DOHH2 (cell line): ENCODE results near the gene NAB2.

ENCODE experiments used
- H3F3A ChIP-seq: fragments of 200-600 bp; sonication (generic), shearing (Covaris generic); 2 replicates; pipeline ENCODE4 v1.6.0; 2016; ENCODE audit warnings: antibody characterized with exemption, mild to moderate bottlenecking; ENCODE audit not compliant: control insufficient read depth, insufficient read depth
- H3K27ac ChIP-seq: fragments of 200-600 bp; sonication (generic); 2 replicates; pipeline ENCODE4 v1.5.1; 2014; ENCODE audit warnings: low read depth, mild to moderate bottlenecking, low read length, moderate library complexity
- H3K27me3 ChIP-seq: fragments of 200-600 bp; sonication (generic); 2 replicates; pipeline ENCODE4 v1.6.1; 2014; ENCODE audit warnings: mild to moderate bottlenecking, low read length, mixed read lengths; ENCODE audit not compliant: control insufficient read depth
- H3K36me3 ChIP-seq: fragments of 200-600 bp; sonication (generic); 2 replicates; pipeline ENCODE4 v1.6.1; 2014; ENCODE audit warnings: mild to moderate bottlenecking, low read length, moderate library complexity, mixed read lengths; ENCODE audit not compliant: control insufficient read depth
- H3K4me1 ChIP-seq: fragments of 200-600 bp; sonication (generic); 2 replicates; pipeline ENCODE4 v1.6.1; 2014; ENCODE audit warnings: mild to moderate bottlenecking, low read length, mixed read lengths; ENCODE audit not compliant: control insufficient read depth
- H3K4me2 ChIP-seq: fragments of 200-600 bp; sonication (generic); 2 replicates; pipeline ENCODE4 v1.6.0; 2014; ENCODE audit warnings: mild to moderate bottlenecking, low read length, moderate library complexity
- H3K4me3 ChIP-seq: fragments of 200-600 bp; sonication (generic); 2 replicates; pipeline ENCODE4 v1.5.1; 2014; ENCODE audit warnings: mild to moderate bottlenecking, low read length, mixed read lengths
- H3K79me2 ChIP-seq: fragments of 200-600 bp; sonication (generic); 2 replicates; pipeline ENCODE4 v1.6.1; 2014; ENCODE audit warnings: mild to moderate bottlenecking, low read length, mixed read lengths; ENCODE audit not compliant: control insufficient read depth
- H3K9me2 ChIP-seq: fragments of 200-600 bp; sonication (generic); replicated peaks from 2 replicates; pipeline ENCODE4 v1.6.1; 2014; ENCODE audit warnings: mild to moderate bottlenecking, low read length, mixed read lengths; ENCODE audit not compliant: control insufficient read depth
- H3K9me3 ChIP-seq: fragments of 200-600 bp; sonication (generic); 2 replicates; pipeline ENCODE4 v1.6.1; 2014; ENCODE audit warnings: antibody characterized with exemption, low read length, mixed read lengths; ENCODE audit not compliant: control insufficient read depth, insufficient read depth
- H4K20me1 ChIP-seq: fragments of 200-600 bp; sonication (generic); 2 replicates; pipeline ENCODE4 v1.6.0; 2014; ENCODE audit warnings: low read depth, mild to moderate bottlenecking, antibody characterized with exemption, low read length, moderate library complexity; ENCODE audit not compliant: control insufficient read depth, insufficient read depth
- CTCF ChIP-seq: fragments of 200-600 bp; sonication (generic); IDR thresholded peaks from one replicate; pipeline ENCODE4 v1.5.1; 2014; ENCODE audit warnings: antibody characterized with exemption, mild to moderate bottlenecking, low read depth, low read length; ENCODE audit not compliant: poor library complexity, severe bottlenecking
- EZH2phosphoT487 ChIP-seq: fragments of 200-600 bp; sonication (generic); IDR thresholded peaks from 2 replicates; pipeline ENCODE4 v1.6.1; 2017; ENCODE audit warnings: borderline replicate concordance, mild to moderate bottlenecking, antibody characterized with exemption, low read length, moderate library complexity, mixed read lengths

Gene NAB2

GRCh38 chr12:57095440-57095839 is 6.5 kb downstream of the NAB2 start:
- Histone ChIP-seq H3K27me3 (no peaks in the 10 kb centered on the region), H3K27ac (no peak overlapping the region), H3K4me2 (no peak overlapping the region)

GRCh38 chr12:57096099-57096572 is 7.2 kb downstream of the NAB2 start:
- TF ChIP-seq CTCF (no peak), EZH2phosphoT487 (no peak)
- Histone ChIP-seq H3K9me2 (no peaks in the 10 kb centered on the region), H3F3A (peaks cover 17% of the 10 kb centered on the region), H3K27me3 (no peaks in the 10 kb centered on the region), H3K36me3 (peaks cover 64% of the 10 kb centered on the region), H3K9me3 (no peaks in the 10 kb centered on the region), H4K20me1 (no peaks in the 10 kb centered on the region), H3K4me2 (no peak overlapping the region), H3K27ac (no peak overlapping the region), H3K4me1 (peaks cover 17% of the 10 kb centered on the region), H3K4me3 (no peak overlapping the region), H3K79me2 (no peaks in the 10 kb centered on the region)

More at GRCh38 chr12:57095440-57095839, 6.5 kb downstream of the NAB2 start:
- Histone ChIP-seq H3K4me1 (peaks cover 17% of the 10 kb centered on the region), H4K20me1 (no peaks in the 10 kb centered on the region), H3K36me3 (peaks cover 64% of the 10 kb centered on the region), H3K9me3 (no peaks in the 10 kb centered on the region), H3K79me2 (no peaks in the 10 kb centered on the region), H3K9me2 (no peaks in the 10 kb centered on the region), H3F3A (peaks cover 17% of the 10 kb centered on the region), H3K4me3 (no peak overlapping the region)
- TF ChIP-seq CTCF, result no peak
- TF ChIP-seq EZH2phosphoT487, result no peak

GRCh38 chr12:57096748-57097553 is 8.0 kb downstream of the NAB2 start:
- Histone ChIP-seq H3K79me2 (no peaks in the 10 kb centered on the region), H3K4me3 (no peak overlapping the region), H3K36me3 (peaks cover 68% of the 10 kb centered on the region), H3K9me3 (no peaks in the 10 kb centered on the region), H3K4me1 (peaks cover 17% of the 10 kb centered on the region), H4K20me1 (no peaks in the 10 kb centered on the region), H3K27me3 (no peaks in the 10 kb centered on the region), H3K9me2 (no peaks in the 10 kb centered on the region), H3K4me2 (no peak overlapping the region), H3K27ac (no peak overlapping the region), H3F3A (peaks cover 16% of the 10 kb centered on the region)
- TF ChIP-seq CTCF (no peak), EZH2phosphoT487 (no peak)
